Nephron progenitor cell (in vitro differentiated cells): ENCODE results near the gene SHISA9.

Experiments used
- DNase-seq: peaks from one replicate; pipeline ENCODE4 v3.0.0; 2021
- H3K27ac Mint-ChIP-seq: 2 replicates; pipeline ENCODE4 v1.8.0; 2021; ENCODE audit warnings: mild to moderate bottlenecking, moderate library complexity, mixed read lengths
- H3K27me3 Mint-ChIP-seq: 2 replicates; pipeline ENCODE4 v1.8.0; 2021; ENCODE audit warnings: mild to moderate bottlenecking, low read depth, mixed read lengths; ENCODE audit not compliant: poor library complexity
- H3K36me3 Mint-ChIP-seq: 2 replicates; pipeline ENCODE4 v1.8.0; 2021; ENCODE audit warnings: low read depth, mixed read lengths
- H3K4me1 Mint-ChIP-seq: 2 replicates; pipeline ENCODE4 v1.8.0; 2021; ENCODE audit warnings: mixed read lengths
- H3K4me3 Mint-ChIP-seq: 2 replicates; pipeline ENCODE4 v1.8.0; 2021; ENCODE audit warnings: mild to moderate bottlenecking, moderate library complexity, mixed read lengths
- H3K9me3 Mint-ChIP-seq: 2 replicates; pipeline ENCODE4 v1.8.0; 2021; ENCODE audit warnings: mild to moderate bottlenecking, moderate library complexity, mixed read lengths
- TF ChIP-seq, protein P1 (sequence below): fragments of 200-600 bp; sonication (generic); IDR thresholded peaks from 2 replicates; pipeline ENCODE4 v1.5.0; 2021; ENCODE audit warnings: antibody characterized with exemption

The SHISA9 gene

DNA sequence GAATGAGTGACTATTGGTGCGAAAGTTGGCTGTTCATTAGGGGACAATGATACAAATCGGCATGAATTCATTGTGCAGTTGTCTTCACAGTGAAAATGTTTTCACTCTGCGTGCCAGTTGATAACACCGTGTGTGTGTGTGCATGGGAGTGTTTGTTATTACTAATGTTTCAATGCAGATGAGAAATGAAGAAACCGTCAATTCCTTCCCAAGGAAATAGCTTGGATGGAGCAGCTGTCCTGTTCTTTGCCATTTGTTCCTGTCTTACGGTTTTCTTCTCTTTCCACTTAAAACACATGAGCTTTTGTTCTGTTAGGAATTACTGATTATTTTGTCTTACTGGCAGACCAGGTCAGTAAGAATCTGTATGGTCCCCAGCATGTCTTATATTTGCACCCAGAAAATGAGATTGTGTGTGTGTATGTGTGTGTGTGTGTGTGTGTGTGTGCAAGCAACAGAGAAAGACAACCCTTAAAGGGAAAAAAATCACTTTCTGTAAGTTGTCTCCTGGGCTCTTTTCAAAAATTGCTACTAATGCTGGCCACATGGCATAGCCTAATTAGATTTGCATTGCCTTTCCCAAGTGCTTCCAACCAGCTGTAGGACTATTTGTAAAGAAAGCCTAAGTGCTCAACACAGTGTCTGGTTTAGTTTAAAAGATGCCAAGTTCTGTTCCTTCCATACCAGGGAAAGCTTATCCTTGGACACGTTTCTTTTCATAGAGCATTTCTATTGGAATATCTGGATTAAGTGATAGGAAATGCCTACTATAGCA, 23.8 kb downstream of the SHISA9 start:
- H3K27me3 Mint-ChIP-seq: peaks cover 10% of the 10 kb centered on the region
- H3K4me3 Mint-ChIP-seq: no peak overlapping the region
- no peaks in the 10 kb centered on the region for H3K9me3 Mint-ChIP-seq
- no peaks in the 10 kb centered on the region for H3K4me1 Mint-ChIP-seq
- no peak for DNase-seq
- no peak overlapping the region for H3K27ac Mint-ChIP-seq
- TF ChIP-seq, protein P1, sequence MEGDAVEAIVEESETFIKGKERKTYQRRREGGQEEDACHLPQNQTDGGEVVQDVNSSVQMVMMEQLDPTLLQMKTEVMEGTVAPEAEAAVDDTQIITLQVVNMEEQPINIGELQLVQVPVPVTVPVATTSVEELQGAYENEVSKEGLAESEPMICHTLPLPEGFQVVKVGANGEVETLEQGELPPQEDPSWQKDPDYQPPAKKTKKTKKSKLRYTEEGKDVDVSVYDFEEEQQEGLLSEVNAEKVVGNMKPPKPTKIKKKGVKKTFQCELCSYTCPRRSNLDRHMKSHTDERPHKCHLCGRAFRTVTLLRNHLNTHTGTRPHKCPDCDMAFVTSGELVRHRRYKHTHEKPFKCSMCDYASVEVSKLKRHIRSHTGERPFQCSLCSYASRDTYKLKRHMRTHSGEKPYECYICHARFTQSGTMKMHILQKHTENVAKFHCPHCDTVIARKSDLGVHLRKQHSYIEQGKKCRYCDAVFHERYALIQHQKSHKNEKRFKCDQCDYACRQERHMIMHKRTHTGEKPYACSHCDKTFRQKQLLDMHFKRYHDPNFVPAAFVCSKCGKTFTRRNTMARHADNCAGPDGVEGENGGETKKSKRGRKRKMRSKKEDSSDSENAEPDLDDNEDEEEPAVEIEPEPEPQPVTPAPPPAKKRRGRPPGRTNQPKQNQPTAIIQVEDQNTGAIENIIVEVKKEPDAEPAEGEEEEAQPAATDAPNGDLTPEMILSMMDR: no peak
- H3K36me3 Mint-ChIP-seq: no peaks in the 10 kb centered on the region

DNA sequence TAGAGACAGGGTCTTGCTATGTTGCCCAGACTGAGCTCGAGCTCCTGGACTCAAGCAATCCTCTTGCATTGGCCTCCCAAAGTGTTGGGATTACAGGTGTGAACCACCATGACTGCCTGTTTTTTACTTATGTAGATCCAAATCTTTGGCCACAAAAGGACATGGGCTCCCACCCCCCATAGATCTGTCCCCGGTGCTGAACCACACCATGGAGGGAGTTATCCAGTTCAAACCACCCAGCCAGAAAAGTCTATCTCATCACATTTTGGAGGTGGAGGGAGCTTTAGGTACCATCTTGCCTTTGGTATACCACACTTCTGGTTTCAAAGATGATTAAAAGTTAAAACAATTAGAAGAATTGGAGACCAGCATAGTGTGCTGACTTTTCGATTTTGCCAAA, 26.2 kb downstream of the SHISA9 start:
- no peaks in the 10 kb centered on the region for H3K4me1 Mint-ChIP-seq
- H3K36me3 Mint-ChIP-seq: no peaks in the 10 kb centered on the region
- H3K27me3 Mint-ChIP-seq: peaks cover 8% of the 10 kb centered on the region
- H3K9me3 Mint-ChIP-seq: no peaks in the 10 kb centered on the region
- no peak overlapping the region for H3K4me3 Mint-ChIP-seq
- TF ChIP-seq, protein P1: no peak
- no peak overlapping the region for H3K27ac Mint-ChIP-seq
- peak; percentile 18 for DNase-seq

DNA sequence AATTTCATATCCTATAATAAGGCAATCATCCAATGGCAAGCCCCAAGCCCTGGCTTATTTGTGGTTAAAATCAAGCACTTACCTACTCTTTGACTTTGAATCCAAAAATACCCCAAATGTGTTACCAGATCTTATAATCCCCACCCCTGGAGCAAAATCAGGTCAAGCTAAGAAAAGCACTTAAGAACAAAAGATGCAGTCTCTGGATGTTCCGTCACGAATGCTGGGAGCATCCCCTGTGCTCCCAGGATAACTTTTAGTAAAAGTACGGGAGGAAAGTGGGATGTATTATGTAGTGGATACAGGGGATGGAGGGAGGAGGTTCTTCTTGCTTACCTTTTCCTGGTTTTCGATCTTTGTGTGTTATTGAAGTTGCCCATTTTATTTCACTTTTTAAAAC, 29.5 kb downstream of the SHISA9 start:
- no peak for DNase-seq
- Mint-ChIP-seq H3K4me1 (no peaks in the 10 kb centered on the region), H3K36me3 (no peaks in the 10 kb centered on the region), H3K4me3 (no peak overlapping the region), H3K27ac (no peak overlapping the region), H3K9me3 (no peaks in the 10 kb centered on the region), H3K27me3 (peaks cover 15% of the 10 kb centered on the region)
- TF ChIP-seq, protein P1: no peak

DNA sequence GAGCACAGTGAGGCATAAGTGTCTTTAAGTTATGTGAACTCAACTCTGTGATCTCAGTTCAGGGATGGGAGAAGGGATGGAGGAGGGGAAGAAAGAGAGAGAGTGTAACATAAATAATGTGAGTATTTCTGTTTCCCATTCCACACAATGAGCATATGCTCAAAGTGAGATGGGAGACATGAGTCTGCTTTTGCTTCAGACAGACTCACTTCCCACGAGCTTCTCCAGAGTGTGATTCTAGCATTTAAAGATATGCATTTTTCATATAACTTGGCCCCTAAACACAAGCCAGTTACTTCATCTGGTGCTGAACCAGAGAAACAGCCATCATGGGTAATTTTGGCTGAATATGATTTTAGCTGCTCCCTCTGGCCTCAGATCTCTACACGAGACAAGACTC, 35.0 kb downstream of the SHISA9 start:
- H3K36me3 Mint-ChIP-seq: no peaks in the 10 kb centered on the region

DNA sequence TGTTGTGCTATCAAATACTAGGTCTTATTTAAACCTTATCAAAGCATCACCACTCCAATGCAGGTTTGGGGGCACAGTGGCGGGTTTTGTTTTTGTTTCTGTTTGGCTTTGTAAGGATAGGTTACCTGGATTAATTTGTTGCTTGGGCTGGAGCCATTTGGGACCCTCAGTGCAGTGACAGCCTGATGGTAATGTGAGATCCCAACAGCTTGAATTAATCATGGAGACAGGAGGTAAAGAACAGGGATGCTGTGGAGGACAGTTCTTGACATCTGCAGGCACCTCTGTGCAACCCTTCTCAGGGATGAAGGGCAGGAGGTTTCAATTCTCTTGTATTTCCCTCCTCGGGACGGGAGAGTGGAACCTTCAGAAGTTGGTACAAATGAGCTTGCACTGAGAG, 40.5 kb downstream of the SHISA9 start:
- Mint-ChIP-seq H3K9me3 (peaks cover 6% of the 10 kb centered on the region), H3K27ac (no peak overlapping the region), H3K27me3 (peaks cover 9% of the 10 kb centered on the region), H3K36me3 (no peaks in the 10 kb centered on the region), H3K4me1 (peaks cover 7% of the 10 kb centered on the region), H3K4me3 (no peak overlapping the region)
- TF ChIP-seq, protein P1: no peak
- no peak for DNase-seq

More for the DNA sequence above, 35.0 kb downstream of the SHISA9 start:
- H3K4me3 Mint-ChIP-seq: no peak overlapping the region
- no peak for DNase-seq
- H3K27me3 Mint-ChIP-seq: peaks cover 20% of the 10 kb centered on the region
- peaks cover 7% of the 10 kb centered on the region for H3K4me1 Mint-ChIP-seq
- TF ChIP-seq, protein P1: no peak
- H3K27ac Mint-ChIP-seq: no peak overlapping the region
- H3K9me3 Mint-ChIP-seq: no peaks in the 10 kb centered on the region

DNA sequence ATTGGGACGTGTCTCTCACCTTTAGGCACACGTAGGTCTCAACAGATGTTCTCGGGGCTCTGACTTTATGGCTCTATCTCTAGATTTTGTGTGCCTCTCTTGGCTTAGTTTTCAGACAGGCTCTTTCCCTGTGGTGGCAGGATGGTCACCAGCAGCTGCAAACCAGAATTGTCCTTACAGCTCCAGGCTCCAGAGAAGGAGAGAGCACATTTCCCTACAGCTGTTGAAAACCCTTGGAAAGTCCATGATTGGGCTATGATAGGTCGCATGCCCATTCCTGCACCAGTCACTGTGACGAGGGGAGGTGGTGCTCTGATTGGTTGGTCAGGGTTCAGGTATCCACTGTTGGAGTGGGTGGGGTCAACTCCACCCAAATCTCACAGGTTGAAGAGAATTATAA, 41.5 kb downstream of the SHISA9 start:
- Mint-ChIP-seq H3K9me3 (peaks cover 6% of the 10 kb centered on the region), H3K27ac (no peak overlapping the region), H3K27me3 (peaks cover 2% of the 10 kb centered on the region), H3K4me3 (no peak overlapping the region), H3K4me1 (peaks cover 7% of the 10 kb centered on the region), H3K36me3 (no peaks in the 10 kb centered on the region)
- TF ChIP-seq, protein P1: no peak
- no peak for DNase-seq
